Embryonic facial prominence (tissue), 1 donor: ENCODE measurements around the gene BAG5.

Experiments
- DNase-seq: peaks from one replicate; pipeline ENCODE4 v3.0.0-alpha.2; 2016; ENCODE audit errors: extremely low spot score

Gene BAG5

GRCh38 chr14:103546652-103547454, 15.6 kb downstream of the BAG5 start:
- DNase-seq = no peak

- no peak for DNase-seq
Observed at GRCh38 chr14:103545915-103546651, 16.4 kb downstream of the BAG5 start.

GRCh38 chr14:103545219-103545914, 17.1 kb downstream of the BAG5 start:
- DNase-seq = no peak

DNA sequence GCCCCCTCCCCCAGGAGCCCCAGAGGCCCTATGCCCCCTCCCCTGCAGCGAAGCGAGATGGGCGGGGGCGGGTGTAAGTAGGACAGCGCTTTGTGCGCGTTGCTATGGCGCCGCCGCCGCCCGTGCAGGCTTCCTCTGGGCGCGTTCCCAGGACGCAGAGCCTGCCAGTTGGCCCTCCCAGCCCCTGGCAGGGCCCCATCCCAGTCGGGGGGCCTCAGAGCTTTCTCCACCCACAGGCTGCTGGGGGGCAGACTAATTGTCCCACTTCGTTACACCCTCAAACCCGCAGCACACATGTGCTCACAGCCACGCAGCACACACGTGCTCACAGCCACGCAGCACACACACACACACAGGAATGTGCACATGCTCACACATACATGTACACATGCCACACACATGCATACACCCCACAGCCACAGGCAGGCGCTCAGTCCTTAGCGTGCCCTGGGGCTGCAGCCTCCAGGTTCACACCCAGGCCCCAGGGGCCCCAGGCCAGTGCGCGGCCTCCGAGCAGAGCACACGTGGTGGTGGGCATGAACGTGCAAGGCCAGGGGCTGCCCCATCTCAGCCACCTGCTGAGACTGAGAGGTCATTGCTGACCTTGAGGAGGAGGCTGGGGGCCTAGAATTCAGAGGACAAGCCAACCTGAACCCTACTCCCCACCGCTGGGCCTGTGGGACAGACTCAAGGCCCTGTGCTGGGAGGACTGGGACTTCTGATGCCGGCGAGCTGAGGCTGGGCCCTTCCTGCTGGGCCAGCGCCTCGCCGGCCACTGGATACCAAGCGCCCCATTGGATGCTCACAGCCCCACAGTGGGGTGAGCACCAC, 17.9 kb downstream of the BAG5 start:
- no peak for DNase-seq

GRCh38 chr14:103543721-103544387, 18.6 kb downstream of the BAG5 start:
- no peak for DNase-seq

DNA sequence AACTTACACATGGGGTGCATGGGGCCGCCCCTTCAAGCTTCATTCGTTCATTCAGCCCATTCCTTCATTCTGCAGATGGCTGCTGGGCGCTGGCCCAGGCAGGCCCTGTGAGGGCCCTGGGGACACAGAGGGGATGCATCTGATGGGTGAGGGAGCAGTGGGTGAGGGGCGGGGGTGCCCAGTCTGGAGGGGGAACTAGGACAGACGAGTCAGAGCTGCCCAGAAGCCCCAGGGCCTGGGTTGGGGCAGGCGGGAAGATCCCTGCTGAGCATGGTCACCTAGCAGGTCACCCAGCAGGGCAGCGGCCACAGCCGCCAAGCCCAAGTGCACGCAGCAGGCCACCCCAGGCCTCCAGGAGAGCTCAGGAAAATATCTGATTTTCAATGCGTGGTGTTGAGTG, 19.3 kb downstream of the BAG5 start:
- no peak for DNase-seq

GRCh38 chr14:103542605-103543088, 19.8 kb downstream of the BAG5 start:
- no peak for DNase-seq

DNA sequence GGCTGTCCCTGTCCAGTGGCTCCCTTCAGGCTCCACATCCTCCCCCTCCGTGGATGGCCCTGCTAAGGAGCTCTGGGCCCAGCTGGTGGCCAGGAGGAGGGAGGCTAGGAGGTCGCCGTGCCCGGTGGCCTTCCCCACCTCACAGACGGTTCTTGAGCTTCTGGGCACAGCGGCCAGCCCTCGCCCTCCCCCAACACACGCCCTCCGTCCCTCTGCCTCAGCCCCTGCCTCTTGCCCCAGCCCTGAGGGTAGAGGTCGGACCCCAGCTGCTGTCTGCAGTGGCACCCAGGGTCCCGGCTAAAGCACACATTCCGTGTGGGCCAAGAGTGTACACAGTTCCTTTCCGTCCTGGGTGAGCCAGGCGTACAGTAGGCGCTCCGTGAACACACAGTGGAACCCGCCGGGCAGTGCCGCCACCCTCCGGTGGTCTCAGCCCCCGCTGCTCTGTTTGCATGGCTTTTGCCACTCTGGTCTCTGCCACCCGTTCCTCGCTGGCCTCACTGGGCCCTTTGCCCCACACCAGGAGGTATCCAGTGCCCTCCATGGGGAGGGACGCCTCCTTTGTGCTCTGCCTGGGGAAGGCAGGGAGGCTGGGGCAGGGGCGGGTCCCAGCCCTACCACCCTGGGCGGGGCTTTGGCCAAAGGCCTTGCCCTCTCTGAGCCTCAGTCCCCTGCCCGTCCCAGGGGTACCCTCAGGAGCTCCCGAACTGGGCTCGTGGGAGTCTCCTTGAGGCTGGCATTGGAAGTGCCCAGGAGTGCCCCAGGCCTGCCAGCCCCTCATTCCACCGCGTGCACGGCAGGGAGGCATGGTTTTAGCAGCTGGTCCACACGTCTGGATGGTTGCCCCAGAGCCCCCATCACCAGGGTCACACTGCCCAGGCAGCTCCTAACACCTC, 20.5 kb downstream of the BAG5 start:
- no peak for DNase-seq

DNA sequence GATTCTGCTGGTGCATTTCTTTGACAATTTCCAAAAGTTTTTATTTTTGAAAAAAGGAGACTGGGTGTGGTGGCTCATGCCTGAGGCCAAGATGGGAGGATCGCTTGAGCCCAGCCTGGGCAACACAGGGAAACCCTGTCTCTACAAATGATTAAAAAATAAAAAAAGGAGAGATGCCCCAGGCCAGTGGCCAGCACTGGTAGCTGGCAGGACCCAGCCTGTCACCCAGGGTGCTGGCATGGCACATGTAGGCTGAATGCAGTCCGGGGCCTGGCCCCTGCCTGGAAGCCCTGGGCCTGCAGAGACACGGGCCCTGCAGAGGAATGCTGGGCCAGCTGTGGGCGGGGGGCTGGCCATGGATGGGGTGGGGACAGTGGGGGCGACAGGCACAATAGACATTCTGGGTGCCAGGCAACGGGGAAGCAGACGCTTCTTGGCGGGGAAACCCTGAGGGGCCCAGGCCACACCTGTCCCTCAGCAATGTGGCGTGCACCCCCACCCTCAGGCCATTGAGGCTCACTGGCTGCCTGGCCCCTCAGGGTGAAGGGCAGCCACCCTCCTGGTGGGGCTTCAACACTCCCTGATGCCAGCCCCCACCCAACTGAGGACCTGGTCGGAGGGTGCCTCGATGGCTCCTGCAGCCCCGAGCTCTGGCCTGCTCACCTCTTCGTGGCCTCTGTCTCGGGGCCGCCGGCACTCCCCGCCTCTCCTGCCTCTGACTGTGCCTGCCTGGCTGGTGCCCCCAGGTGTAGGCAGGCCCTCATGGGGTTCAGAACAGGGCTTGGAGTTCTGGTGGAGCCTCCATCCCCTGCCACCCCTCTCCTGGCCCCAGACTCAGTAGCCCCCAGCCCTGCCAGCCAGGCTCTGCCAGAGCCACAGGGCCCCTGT, 21.4 kb downstream of the BAG5 start:
- DNase-seq = no peak

GRCh38 chr14:103539056-103539825, 23.2 kb downstream of the BAG5 start:
- no peak for DNase-seq

GRCh38 chr14:103538291-103539055, 24.0 kb downstream of the BAG5 start:
- DNase-seq = no peak

GRCh38 chr14:103537175-103537990, 25.1 kb downstream of the BAG5 start:
- DNase-seq = no peak

DNA sequence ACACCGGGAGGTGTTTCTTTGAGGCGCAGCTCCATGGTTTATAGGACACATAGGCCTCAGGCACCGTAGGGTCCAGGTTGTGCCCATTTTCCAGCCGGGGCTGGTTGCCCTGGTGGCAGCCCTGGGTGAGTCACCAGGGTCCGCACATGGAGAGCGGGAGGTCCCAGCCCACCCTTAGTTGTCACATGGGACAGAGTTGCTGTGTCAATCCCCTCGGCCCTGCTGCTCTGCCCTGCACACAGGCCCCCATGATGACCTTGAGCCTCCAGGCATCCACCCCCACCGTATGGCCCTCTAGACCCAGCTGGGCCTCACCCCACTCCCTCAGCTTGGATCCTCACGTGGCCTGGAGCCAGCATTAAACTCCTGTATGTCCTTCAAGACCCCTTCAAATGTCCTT, 25.8 kb downstream of the BAG5 start:
- DNase-seq = no peak

- no peak for DNase-seq
Observed at GRCh38 chr14:103535891-103536565, 26.4 kb downstream of the BAG5 start.

DNA sequence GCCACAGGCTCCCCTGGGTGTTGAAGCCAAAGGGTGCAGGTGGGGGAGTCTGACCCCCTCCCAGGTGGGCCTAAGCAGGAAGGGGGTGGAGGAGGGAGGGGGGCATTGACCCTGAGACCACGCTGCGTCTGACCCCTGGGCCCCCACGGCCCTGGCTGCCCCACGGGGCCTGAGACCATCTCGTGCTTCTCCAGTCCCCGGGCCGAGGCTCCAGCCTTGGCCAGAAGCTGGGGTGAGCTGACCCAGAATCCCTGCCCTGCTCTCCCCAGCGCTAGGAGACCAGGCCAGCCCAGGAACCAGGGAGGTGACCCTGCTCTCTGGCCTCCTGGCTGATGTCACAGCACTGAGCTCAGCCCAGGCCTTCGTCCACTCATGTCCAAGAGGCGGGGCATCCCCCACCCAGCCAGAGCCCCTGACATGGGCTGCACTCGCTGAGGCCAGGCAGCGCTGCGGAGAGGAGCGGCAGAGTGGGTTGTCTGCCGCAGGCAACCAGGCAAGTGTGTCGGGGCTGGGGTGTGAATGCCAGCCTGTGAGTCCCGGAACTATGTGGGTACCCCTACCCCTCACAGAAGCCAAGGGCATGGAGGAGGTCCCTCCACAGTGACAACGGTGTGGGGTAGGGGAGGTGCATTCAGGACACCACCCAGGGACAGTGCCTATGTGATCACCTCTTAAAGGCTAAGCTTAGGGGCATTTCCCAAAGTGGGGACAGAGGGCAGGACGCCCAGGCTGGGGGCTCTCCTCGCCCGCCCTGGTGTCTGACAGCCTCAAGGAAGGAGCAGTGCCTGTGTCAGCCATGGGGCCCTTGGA, 27.2 kb downstream of the BAG5 start:
- no peak for DNase-seq
